CD14-positive monocyte (primary cell): ENCODE data around the gene ESRRB. TPM values are rescaled to one million over a fixed set of nuclear protein-coding genes. Genes with fewer than 3 reads are reported as not detected.

Experiments used
- DNase-seq, 3 donors: peaks; one replicate each; pipeline ENCODE4 v3.0.0-alpha.2; 2011 to 2022
- H2AFZ ChIP-seq: 2 replicates; pipeline ENCODE4 v1.6.0; 2012; ENCODE audit warnings: mild to moderate bottlenecking, low read depth, low read length, inconsistent platforms; ENCODE audit not compliant: insufficient read depth, poor library complexity, severe bottlenecking
- H3K27ac ChIP-seq, 2 donors: 1 replicate in 1 of 2; 2 replicates in 1 of 2; pipeline ENCODE4 v1.5.1; 2012 to 2013; ENCODE audit warnings: low read length in 2 of 2, control low read depth in 1 of 2, inconsistent platforms in 1 of 2, low read depth in 1 of 2, mild to moderate bottlenecking in 1 of 2
- H3K27me3 ChIP-seq, 2 donors: one replicate each; pipeline versions ENCODE4 v1.6.0 to v1.6.1; 2011 to 2013; ENCODE audit warnings: low read length in 2 of 2; ENCODE audit not compliant: control insufficient read depth in 2 of 2, insufficient read depth in 2 of 2
- H3K36me3 ChIP-seq, 2 donors: replicated peaks in 1 of 2; 1 replicate in 1 of 2; 2 replicates in 1 of 2; pipeline versions ENCODE4 v1.5.1 to v1.6.1; 2012 to 2013; ENCODE audit warnings: low read length in 2 of 2, control low read depth in 1 of 2, inconsistent platforms in 1 of 2, mild to moderate bottlenecking in 1 of 2; ENCODE audit not compliant: insufficient read depth in 2 of 2, control insufficient read depth in 1 of 2
- H3K4me1 ChIP-seq, 2 donors: 1 replicate in 1 of 2; 2 replicates in 1 of 2; pipeline versions ENCODE4 v1.5.1 to v1.6.1; 2012 to 2013; ENCODE audit warnings: low read length in 2 of 2, control low read depth in 1 of 2, inconsistent platforms in 1 of 2, mild to moderate bottlenecking in 1 of 2, moderate library complexity in 1 of 2; ENCODE audit not compliant: insufficient read depth in 2 of 2, control insufficient read depth in 1 of 2
- H3K4me2 ChIP-seq: replicated peaks from 2 replicates; pipeline ENCODE3; 2012; ENCODE audit warnings: low read length, moderate library complexity, mild to moderate bottlenecking; ENCODE audit not compliant: poor library complexity, severe bottlenecking; ENCODE audit errors: extremely low read depth
- H3K4me3 ChIP-seq, 3 experiments: fragments of 200-600 bp in 1 of 3; sonication (generic) in 1 of 3; replicated peaks in 1 of 3; 1 replicate in 2 of 3; 2 replicates in 1 of 3; pipeline ENCODE4 v1.5.1; 2011 to 2013; ENCODE audit warnings: low read length in 3 of 3, mild to moderate bottlenecking in 3 of 3, control low read depth in 2 of 3, low read depth in 2 of 3, inconsistent platforms in 1 of 3, moderate library complexity in 1 of 3
- H3K79me2 ChIP-seq: 2 replicates; pipeline ENCODE4 v1.6.0; 2012; ENCODE audit warnings: mild to moderate bottlenecking, control low read depth, inconsistent platforms, low read length, moderate library complexity; ENCODE audit not compliant: insufficient read depth
- H3K9ac ChIP-seq: 2 replicates; pipeline ENCODE4 v1.6.0; 2017; ENCODE audit warnings: low read length, mild to moderate bottlenecking; ENCODE audit not compliant: insufficient read depth, poor library complexity, severe bottlenecking
- H3K9me3 ChIP-seq, 2 donors: replicated peaks in 1 of 2; 1 replicate in 1 of 2; 2 replicates in 1 of 2; pipeline versions ENCODE4 v1.5.1 to v1.6.1; 2012 to 2013; ENCODE audit warnings: low read length in 2 of 2, control low read depth in 1 of 2; ENCODE audit not compliant: control insufficient read depth in 1 of 2, insufficient read depth in 1 of 2
- H4K20me1 ChIP-seq: 2 replicates; pipeline ENCODE4 v1.6.0; 2012; ENCODE audit warnings: mild to moderate bottlenecking, low read length, control low read depth, moderate library complexity; ENCODE audit not compliant: insufficient read depth
- H3K27ac Mint-ChIP-seq, 7 donors: one replicate each; pipeline ENCODE4 v1.8.0; 2020; ENCODE audit warnings: mild to moderate bottlenecking in 7 of 7, mixed read lengths in 7 of 7, moderate library complexity in 6 of 7, inconsistent platforms in 2 of 7
- H3K27me3 Mint-ChIP-seq, 3 donors: one replicate each; pipeline ENCODE4 v1.8.0; 2021 to 2022; ENCODE audit warnings: low read depth in 3 of 3, mild to moderate bottlenecking in 3 of 3, mixed read lengths in 3 of 3, moderate library complexity in 3 of 3, inconsistent platforms in 1 of 3
- H3K36me3 Mint-ChIP-seq, 2 donors: one replicate each; pipeline ENCODE4 v1.8.0; 2020; ENCODE audit warnings: mixed read lengths in 2 of 2, inconsistent platforms in 1 of 2, mild to moderate bottlenecking in 1 of 2
- H3K4me1 Mint-ChIP-seq: one replicate; pipeline ENCODE4 v1.8.0; 2020; ENCODE audit warnings: mild to moderate bottlenecking, mixed read lengths
- H3K4me3 Mint-ChIP-seq, 2 donors: one replicate each; pipeline ENCODE4 v1.8.0; 2020; ENCODE audit warnings: mild to moderate bottlenecking in 2 of 2, mixed read lengths in 2 of 2, moderate library complexity in 1 of 2
- H3K9me3 Mint-ChIP-seq, 7 donors: one replicate each; pipeline ENCODE4 v1.8.0; 2020 to 2022; ENCODE audit warnings: mixed read lengths in 7 of 7, mild to moderate bottlenecking in 6 of 7, moderate library complexity in 6 of 7, inconsistent platforms in 2 of 7
- WGBS: methylation state at CpG from one replicate; pipeline ENCODE4 v1.1.5; 2013; ENCODE audit warnings: missing lambda C conversion rate; ENCODE audit not compliant: insufficient coverage; 5-methylcytosine and 5-hydroxymethylcytosine counted together
- intact Hi-C, 2 donors: fragments of 100-400 bp; cut with micrococcal nuclease; formaldehyde crosslinking; loops; one replicate each; pipeline versions ENCODE4 v1.15.0 to v1.15.1; 2023
- polyA plus RNA-seq, 3 donors: library from polyadenylated mRNA; depleted of rRNA in 1 of 3; unstranded in 2 of 3; stranded (reverse) in 1 of 3; fragments of 300-500 nt in 2 of 3; fragments of >200 nt in 1 of 3; fragmentation: Illumina TruSeq in 2 of 3; gene quantifications; 1 replicate in 2 of 3; 2 replicates in 1 of 3; pipeline ENCODE4 v1.2.3, GENCODE V29; 2012 to 2021
- TF ChIP-seq, protein P1 (sequence below): fragments of 200-600 bp; IDR thresholded peaks from one replicate; pipeline ENCODE4 v1.8.0; 2022; ENCODE audit warnings: antibody characterized with exemption, mild to moderate bottlenecking

ESRRB gene
- polyA plus RNA-seq, 3 donors: 0.03 TPM; not detected in 2

GRCh38 chr14:76473481-76474263 is 97.7 kb downstream of the ESRRB start:
- DNase-seq: no peak
- Mint-ChIP-seq H3K4me3 (peak overlapping the region; percentile 58 to 88), H3K9me3 (no peaks in the 10 kb centered on the region), H3K27me3 (peaks cover 3 to 20% (median 12%) of the 10 kb centered on the region in 3 donors), H3K27ac (peak overlapping the region in 1 of 7 donors; percentile 52), H3K36me3 (no peaks in the 10 kb centered on the region), H3K4me1 (peaks cover 6% of the 10 kb centered on the region)
- H3K4me2 ChIP-seq: peak overlapping the region; percentile 56
- H4K20me1 ChIP-seq: no peaks in the 10 kb centered on the region
- H3K27me3 ChIP-seq: no peaks in the 10 kb centered on the region
- peak overlapping the region in 2 of 3 experiments; percentile 12 to 50 for H3K4me3 ChIP-seq
- TF ChIP-seq, protein P1, sequence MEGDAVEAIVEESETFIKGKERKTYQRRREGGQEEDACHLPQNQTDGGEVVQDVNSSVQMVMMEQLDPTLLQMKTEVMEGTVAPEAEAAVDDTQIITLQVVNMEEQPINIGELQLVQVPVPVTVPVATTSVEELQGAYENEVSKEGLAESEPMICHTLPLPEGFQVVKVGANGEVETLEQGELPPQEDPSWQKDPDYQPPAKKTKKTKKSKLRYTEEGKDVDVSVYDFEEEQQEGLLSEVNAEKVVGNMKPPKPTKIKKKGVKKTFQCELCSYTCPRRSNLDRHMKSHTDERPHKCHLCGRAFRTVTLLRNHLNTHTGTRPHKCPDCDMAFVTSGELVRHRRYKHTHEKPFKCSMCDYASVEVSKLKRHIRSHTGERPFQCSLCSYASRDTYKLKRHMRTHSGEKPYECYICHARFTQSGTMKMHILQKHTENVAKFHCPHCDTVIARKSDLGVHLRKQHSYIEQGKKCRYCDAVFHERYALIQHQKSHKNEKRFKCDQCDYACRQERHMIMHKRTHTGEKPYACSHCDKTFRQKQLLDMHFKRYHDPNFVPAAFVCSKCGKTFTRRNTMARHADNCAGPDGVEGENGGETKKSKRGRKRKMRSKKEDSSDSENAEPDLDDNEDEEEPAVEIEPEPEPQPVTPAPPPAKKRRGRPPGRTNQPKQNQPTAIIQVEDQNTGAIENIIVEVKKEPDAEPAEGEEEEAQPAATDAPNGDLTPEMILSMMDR: no peak
- H2AFZ ChIP-seq: peak overlapping the region; percentile 74
- WGBS: 22% methylated on average over 9 of the region's 17 CpGs
- H3K9me3 ChIP-seq: no peaks in the 10 kb centered on the region
- no peak overlapping the region for H3K27ac ChIP-seq
- H3K36me3 ChIP-seq: no peaks in the 10 kb centered on the region
- intact Hi-C loops: no loop called here
- H3K4me1 ChIP-seq: no peaks in the 10 kb centered on the region
- no peaks in the 10 kb centered on the region for H3K79me2 ChIP-seq
- H3K9ac ChIP-seq: peak overlapping the region; percentile 40

GRCh38 chr14:76480426-76480825 is 104.5 kb downstream of the ESRRB start:
- no peak overlapping the region for H3K4me2 ChIP-seq
- WGBS: no CpG with 5 or more reads among the region's 1 CpG
- peak overlapping the region; percentile 3 for H2AFZ ChIP-seq
- TF ChIP-seq, protein P1: no peak
- peaks cover 0 to 3% (median 3%) of the 10 kb centered on the region in 3 donors for H3K27me3 Mint-ChIP-seq
- no peaks in the 10 kb centered on the region for H3K36me3 ChIP-seq
- no peaks in the 10 kb centered on the region for H3K79me2 ChIP-seq
- no peaks in the 10 kb centered on the region for H3K4me1 Mint-ChIP-seq
- H3K9me3 ChIP-seq: no peaks in the 10 kb centered on the region
- no peaks in the 10 kb centered on the region for H3K9me3 Mint-ChIP-seq
- H3K9ac ChIP-seq: no peak overlapping the region
- H3K27ac Mint-ChIP-seq: no peak overlapping the region
- H4K20me1 ChIP-seq: no peaks in the 10 kb centered on the region
- H3K4me1 ChIP-seq: no peaks in the 10 kb centered on the region
- intact Hi-C loops: no loop called here
- H3K4me3 ChIP-seq: no peak overlapping the region
- H3K27ac ChIP-seq: no peak overlapping the region
- no peak for DNase-seq
- no peak overlapping the region for H3K4me3 Mint-ChIP-seq
- no peaks in the 10 kb centered on the region for H3K27me3 ChIP-seq
- no peaks in the 10 kb centered on the region for H3K36me3 Mint-ChIP-seq
